ENCODE results near the gene ABCA12.
"Not testable (repeated sequence)": the region's sequence is repeated elsewhere in the genome, so short reads cannot be mapped to it uniquely, and the experiment has no call there.

The ABCA12 gene, protein sequence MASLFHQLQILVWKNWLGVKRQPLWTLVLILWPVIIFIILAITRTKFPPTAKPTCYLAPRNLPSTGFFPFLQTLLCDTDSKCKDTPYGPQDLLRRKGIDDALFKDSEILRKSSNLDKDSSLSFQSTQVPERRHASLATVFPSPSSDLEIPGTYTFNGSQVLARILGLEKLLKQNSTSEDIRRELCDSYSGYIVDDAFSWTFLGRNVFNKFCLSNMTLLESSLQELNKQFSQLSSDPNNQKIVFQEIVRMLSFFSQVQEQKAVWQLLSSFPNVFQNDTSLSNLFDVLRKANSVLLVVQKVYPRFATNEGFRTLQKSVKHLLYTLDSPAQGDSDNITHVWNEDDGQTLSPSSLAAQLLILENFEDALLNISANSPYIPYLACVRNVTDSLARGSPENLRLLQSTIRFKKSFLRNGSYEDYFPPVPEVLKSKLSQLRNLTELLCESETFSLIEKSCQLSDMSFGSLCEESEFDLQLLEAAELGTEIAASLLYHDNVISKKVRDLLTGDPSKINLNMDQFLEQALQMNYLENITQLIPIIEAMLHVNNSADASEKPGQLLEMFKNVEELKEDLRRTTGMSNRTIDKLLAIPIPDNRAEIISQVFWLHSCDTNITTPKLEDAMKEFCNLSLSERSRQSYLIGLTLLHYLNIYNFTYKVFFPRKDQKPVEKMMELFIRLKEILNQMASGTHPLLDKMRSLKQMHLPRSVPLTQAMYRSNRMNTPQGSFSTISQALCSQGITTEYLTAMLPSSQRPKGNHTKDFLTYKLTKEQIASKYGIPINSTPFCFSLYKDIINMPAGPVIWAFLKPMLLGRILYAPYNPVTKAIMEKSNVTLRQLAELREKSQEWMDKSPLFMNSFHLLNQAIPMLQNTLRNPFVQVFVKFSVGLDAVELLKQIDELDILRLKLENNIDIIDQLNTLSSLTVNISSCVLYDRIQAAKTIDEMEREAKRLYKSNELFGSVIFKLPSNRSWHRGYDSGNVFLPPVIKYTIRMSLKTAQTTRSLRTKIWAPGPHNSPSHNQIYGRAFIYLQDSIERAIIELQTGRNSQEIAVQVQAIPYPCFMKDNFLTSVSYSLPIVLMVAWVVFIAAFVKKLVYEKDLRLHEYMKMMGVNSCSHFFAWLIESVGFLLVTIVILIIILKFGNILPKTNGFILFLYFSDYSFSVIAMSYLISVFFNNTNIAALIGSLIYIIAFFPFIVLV (N-terminal part only)

DNA sequence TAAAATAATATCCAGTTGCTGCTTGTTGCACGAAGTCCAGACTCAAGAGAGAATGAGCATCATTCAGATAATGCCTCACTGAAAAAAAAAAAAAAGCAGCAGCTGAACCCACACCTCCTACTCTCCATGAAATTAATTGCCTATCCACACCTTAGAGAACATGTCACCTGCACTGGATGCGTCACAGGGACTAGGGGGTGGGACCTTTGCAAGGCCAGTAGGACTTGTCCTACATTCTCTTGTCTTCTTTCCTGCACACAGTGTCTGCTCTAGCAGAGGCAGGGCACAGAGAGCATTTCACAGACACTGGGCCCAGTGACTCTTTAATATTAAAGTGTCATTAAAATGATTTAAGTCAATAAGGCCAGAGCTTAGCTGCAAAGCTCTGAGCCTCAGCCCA is at the start of gene ABCA12:
Gene ABCA12 (minus strand): TSS at position 148 of the 400 bp plus-strand sequence. CDS start 418 bp downstream, outside the sequence.
- DNase-seq, result no peak

GRCh38 chr2:215188078-215188477 is 49.7 kb upstream of the ABCA12 start:
- no peak for DNase-seq

DNA sequence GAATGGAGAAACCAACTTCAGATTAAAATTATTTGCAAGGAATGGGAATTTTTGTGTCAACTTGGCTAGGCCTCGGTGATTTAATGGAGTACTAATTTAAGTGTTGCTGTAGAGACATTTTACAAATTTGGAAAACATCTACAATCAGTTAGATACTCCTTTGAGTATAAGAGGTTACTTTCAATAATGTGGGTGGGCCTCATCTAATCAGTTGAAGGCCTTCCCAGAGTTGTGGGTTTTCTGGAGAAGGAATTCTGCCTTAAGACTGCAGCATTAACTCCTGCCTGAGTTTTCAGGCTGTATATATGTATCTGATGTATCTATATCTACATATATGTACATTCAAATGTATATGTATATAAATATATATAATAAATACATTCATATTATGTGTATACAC is 47.6 kb upstream of the ABCA12 start:
- DNase-seq, result no peak

- no peak for DNase-seq
These were observed 39.7 kb upstream of the ABCA12 start for GRCh38 chr2:215178121-215178520.

- no peak for DNase-seq
These were observed 33.4 kb upstream of the ABCA12 start for GRCh38 chr2:215171796-215172195.

DNA sequence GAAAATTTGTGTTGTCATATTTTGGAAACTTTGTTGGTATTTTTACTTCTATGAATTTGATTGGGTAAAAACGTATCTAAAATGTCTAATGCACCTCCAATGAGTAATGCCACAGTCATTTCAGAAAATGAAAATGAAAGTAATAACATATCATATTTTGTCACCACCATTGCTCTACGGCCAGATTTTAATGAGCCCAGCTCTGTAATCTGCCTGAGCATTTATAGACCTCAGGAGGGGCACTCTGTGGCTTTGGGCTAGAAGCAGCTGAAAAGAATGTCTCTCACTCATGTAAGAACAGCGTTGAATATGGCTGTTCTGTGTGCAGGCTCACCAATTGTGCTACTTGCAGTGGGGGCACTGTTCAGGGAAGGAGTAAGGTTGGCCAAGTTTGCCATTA is 32.7 kb upstream of the ABCA12 start:
- DNase-seq, result no peak

DNA sequence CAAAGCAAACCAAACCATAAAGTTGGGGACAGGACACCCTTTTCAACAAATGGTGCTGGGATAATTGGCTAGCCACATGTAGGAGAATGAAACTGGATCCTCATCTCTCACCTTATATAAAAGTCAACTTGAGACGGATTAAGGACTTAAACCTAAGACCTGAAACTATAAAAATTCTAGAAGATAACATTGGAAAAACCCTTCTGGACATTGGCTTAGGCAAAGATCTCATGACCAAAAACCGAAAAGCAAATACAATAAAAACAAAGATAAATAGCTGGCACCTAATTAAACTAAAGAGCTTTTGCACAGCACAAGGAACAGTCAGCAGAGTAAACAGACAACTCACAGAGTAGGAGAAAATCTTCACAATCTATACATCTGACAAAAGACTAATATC is 28.1 kb upstream of the ABCA12 start:
- DNase-seq, result not testable (repeated sequence)

DNA sequence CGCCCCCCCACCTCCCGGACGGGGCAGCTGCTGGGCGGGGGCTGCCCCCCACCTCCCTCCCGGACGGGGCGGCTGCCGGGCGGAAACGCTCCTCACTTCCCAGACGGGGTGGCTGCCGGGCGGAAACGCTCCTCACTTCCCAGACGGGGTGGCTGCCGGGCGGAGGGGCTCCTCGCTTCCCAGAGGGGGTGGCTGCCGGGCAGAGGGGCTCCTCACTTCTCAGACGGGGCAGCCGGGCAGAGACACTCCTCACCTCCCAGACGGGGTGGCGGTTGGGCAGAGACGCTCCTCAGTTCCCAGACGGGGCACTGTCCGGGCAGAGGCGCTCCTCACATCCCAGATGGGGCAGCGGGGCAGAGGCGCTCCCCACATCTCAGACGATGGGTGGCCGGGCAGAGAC is 24.9 kb upstream of the ABCA12 start:
- not testable (repeated sequence) for DNase-seq

- no peak for DNase-seq
These were observed 22.9 kb upstream of the ABCA12 start for GRCh38 chr2:215161301-215161829.

- no peak for DNase-seq
These were observed 21.7 kb upstream of the ABCA12 start for GRCh38 chr2:215160081-215160480.

DNA sequence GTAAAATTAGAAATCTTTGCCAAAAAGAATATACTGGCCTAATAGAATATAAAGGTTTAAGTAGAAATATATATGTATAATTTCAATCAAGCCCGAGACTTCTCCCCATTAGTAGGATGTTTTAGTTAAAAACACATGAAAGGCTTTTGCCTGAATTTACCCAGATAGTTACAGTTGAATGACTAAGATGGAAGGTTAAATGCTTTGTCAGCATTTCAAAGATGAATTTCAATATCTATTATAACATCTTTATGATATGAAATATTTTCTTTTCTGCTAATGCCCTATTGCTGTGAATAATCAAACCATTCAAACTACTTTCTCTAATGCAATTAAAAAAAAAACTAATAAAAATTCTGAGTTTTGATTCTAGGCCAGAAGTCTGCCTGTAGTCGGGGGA is 18.0 kb upstream of the ABCA12 start:
- no peak for DNase-seq

DNA sequence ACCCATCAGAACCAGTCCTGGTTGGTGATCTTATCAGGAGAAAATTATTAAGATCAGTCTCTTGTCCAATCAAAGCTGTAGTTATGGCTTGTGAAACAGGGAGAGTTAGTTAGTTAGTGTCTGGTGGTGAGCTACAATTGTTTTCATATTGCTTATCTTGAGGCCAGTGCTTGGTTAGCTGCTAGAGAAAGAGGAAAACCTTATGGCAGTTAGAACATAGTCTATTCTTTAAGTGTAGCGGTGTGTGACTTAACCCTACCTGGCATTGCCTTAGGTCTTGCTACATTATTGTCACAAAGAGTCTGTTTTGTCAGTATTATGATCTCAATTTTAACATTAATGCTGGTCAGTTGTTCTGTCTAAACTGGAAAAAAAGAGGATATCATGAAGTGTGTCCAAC is 11.5 kb upstream of the ABCA12 start:
- no peak for DNase-seq

- no peak for DNase-seq
These were observed 11.1 kb upstream of the ABCA12 start for GRCh38 chr2:215149486-215149885.

GRCh38 chr2:215149060-215149459 is 10.6 kb upstream of the ABCA12 start:
- DNase-seq, result no peak

- no peak for DNase-seq
These were observed 7.2 kb upstream of the ABCA12 start for GRCh38 chr2:215145611-215146010.

DNA sequence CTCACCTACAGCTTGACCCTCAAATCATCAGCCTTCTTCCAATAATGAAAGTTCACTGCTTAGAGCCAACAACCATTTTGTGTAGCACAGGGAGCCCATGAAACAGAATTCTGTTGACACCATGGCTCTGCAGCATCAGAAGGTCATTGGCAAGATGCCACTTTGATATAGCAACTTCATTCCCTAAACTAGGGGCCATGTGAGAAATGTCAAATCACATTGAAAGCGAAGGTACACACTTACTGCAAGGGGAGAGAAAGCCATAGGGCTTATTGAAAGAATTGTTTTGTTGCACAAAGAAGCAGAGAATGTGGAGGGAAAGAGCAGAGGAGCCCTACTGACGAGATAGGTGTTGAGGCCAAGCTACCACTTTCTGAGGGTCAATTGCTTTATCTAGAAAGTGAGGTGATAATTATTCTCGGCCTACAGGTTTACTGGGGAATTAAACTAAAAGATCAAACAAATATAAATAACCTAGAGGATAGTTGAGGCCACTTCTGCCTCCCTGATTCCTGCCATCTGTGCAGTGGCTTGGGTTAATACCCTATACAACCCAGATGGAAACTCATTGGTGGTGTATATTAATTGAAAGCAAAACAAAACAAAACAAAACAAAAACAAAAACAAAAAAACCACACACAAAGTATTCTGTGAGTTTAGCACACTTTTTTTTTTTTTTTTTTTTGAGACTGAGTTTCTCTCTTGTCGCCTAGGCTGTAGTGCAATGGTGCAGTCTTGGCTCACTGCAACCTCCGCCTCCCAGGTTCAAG is 5.9 kb upstream of the ABCA12 start:
- DNase-seq, result no peak

GRCh38 chr2:215143458-215143857 is 5.0 kb upstream of the ABCA12 start:
- DNase-seq, result no peak

GRCh38 chr2:215141706-215142105 is 3.3 kb upstream of the ABCA12 start:
- DNase-seq, result no peak

GRCh38 chr2:215140166-215140707 is 1.8 kb upstream of the ABCA12 start:
- no peak for DNase-seq

DNA sequence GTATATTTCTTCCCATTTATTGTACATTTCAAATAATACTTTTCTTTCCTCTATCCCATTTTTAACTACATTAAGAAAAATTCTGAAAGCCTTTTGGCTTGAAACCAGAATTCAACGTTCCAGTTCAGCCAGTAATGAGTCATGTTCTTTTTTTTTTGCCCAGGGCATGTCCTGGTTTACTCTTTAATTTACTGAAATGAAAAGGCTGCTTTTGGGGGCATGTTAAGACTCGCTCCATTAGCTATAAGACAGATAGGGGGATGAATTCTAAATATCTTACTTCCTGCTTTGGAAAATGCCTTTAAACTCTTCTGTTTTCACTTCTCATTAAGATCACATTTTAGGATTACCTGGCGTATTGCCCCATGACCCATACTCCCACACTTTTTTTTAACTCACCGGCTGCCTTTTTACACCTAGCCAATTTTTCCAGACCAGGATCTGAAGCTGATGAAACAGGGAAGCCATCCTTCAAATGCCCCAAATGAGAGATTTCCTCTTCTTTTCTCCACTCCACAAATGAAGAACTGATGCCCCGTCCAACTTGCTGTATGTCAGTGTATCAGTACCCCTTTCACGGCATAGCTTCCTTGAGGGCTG is 585 bp downstream of the ABCA12 start:
- no peak for DNase-seq

DNA sequence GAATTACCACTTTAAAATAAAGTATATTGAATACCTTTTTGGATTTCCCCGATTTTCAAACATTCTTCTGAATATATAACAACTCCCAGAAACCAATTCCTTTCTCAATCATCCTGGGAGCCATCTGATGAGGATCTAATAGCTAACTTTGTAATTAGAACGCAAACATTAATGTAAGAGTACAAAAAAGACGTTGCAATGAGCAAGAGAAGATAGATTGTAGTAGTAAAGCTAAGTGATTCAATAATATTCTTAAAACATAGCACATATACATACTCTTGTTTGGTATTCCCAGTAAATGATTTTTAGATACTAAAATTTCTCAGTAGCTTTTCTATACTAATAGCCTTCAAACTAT is 1.1 kb downstream of the ABCA12 start:
- no peak for DNase-seq
